Mesodermal cell (in vitro differentiated cells): ENCODE data around the gene MYBPC3.

Experiments used
- H3K27ac ChIP-seq: 2 replicates; pipeline ENCODE4 v1.7.0; 2013; ENCODE audit warnings: mild to moderate bottlenecking, low read depth, low read length, moderate library complexity; ENCODE audit not compliant: severe bottlenecking
- H3K36me3 ChIP-seq: 2 replicates; pipeline ENCODE4 v1.7.1; 2013; ENCODE audit warnings: mild to moderate bottlenecking, low read length, moderate library complexity; ENCODE audit not compliant: control insufficient read depth, insufficient read depth
- H3K4me1 ChIP-seq: one replicate; pipeline ENCODE4 v1.7.1; 2013; ENCODE audit warnings: mild to moderate bottlenecking, low read length; ENCODE audit not compliant: insufficient read depth, control insufficient read depth, poor library complexity, severe bottlenecking
- H3K4me3 ChIP-seq: 2 replicates; pipeline ENCODE4 v1.7.0; 2013; ENCODE audit warnings: low read length, control low read depth, mild to moderate bottlenecking; ENCODE audit not compliant: insufficient read depth, poor library complexity, severe bottlenecking; ENCODE audit errors: extremely low read depth
- H3K9me3 ChIP-seq: 2 replicates; pipeline ENCODE4 v1.7.1; 2013; ENCODE audit warnings: mild to moderate bottlenecking, low read length, moderate library complexity; ENCODE audit not compliant: control insufficient read depth
- WGBS, 2 experiments: methylation state at CpG; one replicate each; pipeline ENCODE4 v1.1.5; 2013; ENCODE audit warnings: missing lambda C conversion rate in 2 of 2; ENCODE audit not compliant: insufficient coverage in 2 of 2; 5-methylcytosine and 5-hydroxymethylcytosine counted together

Gene MYBPC3

GRCh38 chr11:47356129-47356997 is 3.9 kb upstream of the MYBPC3 start:
- H3K36me3 ChIP-seq, result no peaks in the 10 kb centered on the region
- H3K4me1 ChIP-seq, result no peaks in the 10 kb centered on the region
- H3K27ac ChIP-seq, result no peak overlapping the region
- H3K9me3 ChIP-seq, result no peaks in the 10 kb centered on the region
- no peak overlapping the region for H3K4me3 ChIP-seq
- 84 to 88% methylated on average over 9 of the region's 9 CpGs for WGBS, 2 experiments

- H3K4me1 ChIP-seq, result no peaks in the 10 kb centered on the region
- 35 to 42% methylated on average over 36 to 38 of the region's 47 CpGs for WGBS, 2 experiments
These were observed 3.0 kb upstream of the MYBPC3 start for GRCh38 chr11:47355283-47356128.

GRCh38 chr11:47354913-47355282 is 2.4 kb upstream of the MYBPC3 start:
- WGBS, 2 experiments, result 4 to 9% methylated on average over 14 to 21 of the region's 32 CpGs
- no peaks in the 10 kb centered on the region for H3K36me3 ChIP-seq
- H3K27ac ChIP-seq, result no peak overlapping the region
- peak overlapping the region; percentile 33 for H3K4me3 ChIP-seq
- H3K9me3 ChIP-seq, result no peaks in the 10 kb centered on the region
- no peaks in the 10 kb centered on the region for H3K4me1 ChIP-seq

More at GRCh38 chr11:47355283-47356128, 3.0 kb upstream of the MYBPC3 start:
- H3K27ac ChIP-seq, result no peak overlapping the region
- H3K9me3 ChIP-seq, result no peaks in the 10 kb centered on the region
- H3K36me3 ChIP-seq, result no peaks in the 10 kb centered on the region
- H3K4me3 ChIP-seq, result peak overlapping the region; percentile 33

- Histone ChIP-seq H3K36me3 (no peaks in the 10 kb centered on the region), H3K4me1 (no peaks in the 10 kb centered on the region), H3K4me3 (no peak overlapping the region), H3K9me3 (no peaks in the 10 kb centered on the region), H3K27ac (no peak overlapping the region)
- 88 to 95% methylated on average over 12 to 13 of the region's 15 CpGs for WGBS, 2 experiments
These were observed 1.7 kb upstream of the MYBPC3 start for GRCh38 chr11:47353978-47354774.

GRCh38 chr11:47351156-47352126 is 1.1 kb downstream of the MYBPC3 start:
- WGBS, 2 experiments, result 88% methylated on average over 26 to 27 of the region's 29 CpGs
- no peaks in the 10 kb centered on the region for H3K4me1 ChIP-seq
- H3K4me3 ChIP-seq, result no peak overlapping the region

GRCh38 chr11:47350315-47350714 is 2.2 kb downstream of the MYBPC3 start:
- H3K4me3 ChIP-seq, result no peak overlapping the region
- H3K9me3 ChIP-seq, result no peaks in the 10 kb centered on the region
- H3K36me3 ChIP-seq, result no peaks in the 10 kb centered on the region
- no peaks in the 10 kb centered on the region for H3K4me1 ChIP-seq
- H3K27ac ChIP-seq, result no peak overlapping the region
- 91 to 96% methylated on average over 5 to 9 of the region's 9 CpGs for WGBS, 2 experiments

More at GRCh38 chr11:47351156-47352126, 1.1 kb downstream of the MYBPC3 start:
- H3K36me3 ChIP-seq, result no peaks in the 10 kb centered on the region
- H3K9me3 ChIP-seq, result no peaks in the 10 kb centered on the region
- H3K27ac ChIP-seq, result no peak overlapping the region

- Histone ChIP-seq H3K9me3 (no peaks in the 10 kb centered on the region), H3K36me3 (no peaks in the 10 kb centered on the region)
- 90 to 92% methylated on average over 18 to 20 of the region's 23 CpGs for WGBS, 2 experiments
These were observed 2.9 kb downstream of the MYBPC3 start for GRCh38 chr11:47349521-47350095.

GRCh38 chr11:47348859-47349258 is 3.6 kb downstream of the MYBPC3 start:
- H3K4me3 ChIP-seq, result no peak overlapping the region

More at GRCh38 chr11:47349521-47350095, 2.9 kb downstream of the MYBPC3 start:
- no peak overlapping the region for H3K4me3 ChIP-seq
- no peak overlapping the region for H3K27ac ChIP-seq
- H3K4me1 ChIP-seq, result no peaks in the 10 kb centered on the region

GRCh38 chr11:47348131-47348802 is 4.2 kb downstream of the MYBPC3 start:
- Histone ChIP-seq H3K27ac (no peak overlapping the region), H3K9me3 (no peaks in the 10 kb centered on the region), H3K4me1 (no peaks in the 10 kb centered on the region), H3K4me3 (no peak overlapping the region), H3K36me3 (no peaks in the 10 kb centered on the region)
- WGBS, 2 experiments, result 89 to 91% methylated on average over 24 of the region's 24 CpGs

More at GRCh38 chr11:47348859-47349258, 3.6 kb downstream of the MYBPC3 start:
- no peaks in the 10 kb centered on the region for H3K36me3 ChIP-seq
- no peaks in the 10 kb centered on the region for H3K4me1 ChIP-seq
- H3K27ac ChIP-seq, result no peak overlapping the region
- 86 to 95% methylated on average over 3 to 4 of the region's 8 CpGs for WGBS, 2 experiments
- H3K9me3 ChIP-seq, result no peaks in the 10 kb centered on the region
